ENCODE measurements around the gene ALX3. TPM values are rescaled to one million over a fixed set of nuclear protein-coding genes. Genes with fewer than 3 reads are reported as not detected.
A peak's percentile ranks its signal among the peaks of the same experiment; 100 is the strongest.

The ALX3 gene
- total and polyA plus RNA-seq, 5 donors: 0.07 TPM; not detected in 4

DNA sequence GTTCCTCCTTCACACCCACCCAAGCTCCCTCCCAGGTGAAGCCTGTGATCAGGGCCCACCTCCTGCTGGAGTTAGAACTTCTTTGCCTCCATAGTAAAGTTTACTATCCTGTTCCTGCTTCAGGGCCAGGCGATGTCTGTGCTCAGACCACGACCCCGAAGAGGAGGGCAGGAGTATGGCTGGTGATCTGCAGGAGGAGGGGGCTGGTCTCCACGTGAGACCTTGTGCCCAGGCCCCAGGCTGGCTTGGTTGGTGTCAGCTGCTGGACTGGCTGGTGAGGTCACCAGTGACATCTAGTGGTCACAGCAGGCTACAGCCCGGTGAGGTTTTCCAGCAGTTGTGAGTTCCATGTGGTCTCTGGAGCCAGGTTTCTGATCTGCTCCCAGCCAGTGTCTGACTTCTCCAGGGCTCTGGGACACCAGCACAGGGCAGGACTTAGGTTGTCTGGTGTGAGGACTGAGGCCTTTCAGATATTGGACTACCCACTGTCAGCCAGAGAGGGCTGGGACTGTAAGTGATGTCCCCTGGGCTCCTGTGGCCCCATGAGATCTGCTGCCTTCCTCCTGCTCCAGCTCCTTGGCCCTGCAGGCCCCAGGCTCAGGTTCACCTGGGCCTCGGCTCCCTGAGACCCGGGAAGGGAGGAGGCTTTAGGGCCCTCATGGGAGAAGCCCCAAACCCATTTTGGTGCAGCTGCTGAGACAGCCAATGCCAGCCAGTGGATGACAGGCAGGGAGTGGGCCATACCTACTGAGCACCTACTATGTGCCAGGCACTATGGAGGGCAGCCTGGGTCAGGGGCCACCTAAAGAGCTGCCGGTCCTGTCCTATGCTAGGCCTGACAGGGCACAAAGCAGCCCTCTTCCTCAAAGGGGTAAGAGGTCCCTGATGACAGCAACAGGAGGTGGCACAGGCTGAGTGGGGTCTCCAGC, 35.8 kb upstream of the ALX3 start:
- H3K9me3 ChIP-seq (ENCODE audit: control insufficient read depth, low read length): no peaks in the 10 kb centered on the region
- ATAC-seq: peak; percentile 81 to 86
- DNase-seq: peak; percentile 66 to 84 (median 82)
- intact Hi-C loops (cut with DNase I): loop anchor here (5.0 to 10.0 kb wide), 2 partner anchors 51 to 54 kb away; no protein-coding TSS in a partner anchor
- H3K27me3 ChIP-seq (ENCODE audit: control insufficient read depth, insufficient read depth): no peaks in the 10 kb centered on the region
- no peak overlapping the region for H3K27ac ChIP-seq (ENCODE audit: low read length)
- WGBS: 21% methylated on average over 8 of the region's 8 CpGs
- no peaks in the 10 kb centered on the region for H3K4me1 ChIP-seq (ENCODE audit: control insufficient read depth, insufficient read depth, low read length)
- H3K4me3 ChIP-seq (ENCODE audit: low read length): no peak overlapping the region

DNA sequence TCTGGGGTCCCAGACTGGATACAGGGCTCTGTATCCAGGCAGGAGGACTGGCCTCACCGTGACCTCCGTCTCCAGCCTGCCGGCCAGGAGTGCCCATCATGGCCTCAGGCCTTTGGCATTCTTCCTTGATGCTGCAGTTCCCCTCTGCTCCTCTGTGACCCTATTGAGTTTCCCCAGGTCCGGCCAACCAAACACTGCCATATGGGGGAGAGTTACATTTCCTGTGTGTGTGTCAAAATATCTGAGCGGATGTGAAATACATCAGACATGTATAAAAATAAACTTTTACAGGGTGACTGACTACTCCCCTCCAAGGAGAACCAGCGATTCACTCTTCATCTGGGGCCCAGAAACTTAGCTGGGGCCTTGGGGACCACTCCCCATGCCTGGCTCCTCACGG, 31.6 kb upstream of the ALX3 start:
- H3K4me3 ChIP-seq (ENCODE audit: low read length): no peak overlapping the region
- DNase-seq (no peak), ATAC-seq (no peak)
- H3K27ac ChIP-seq (ENCODE audit: low read length): no peak overlapping the region
- WGBS: 51% methylated on average over 7 of the region's 7 CpGs
- H3K27me3 ChIP-seq (ENCODE audit: control insufficient read depth, insufficient read depth): no peaks in the 10 kb centered on the region
- H3K9me3 ChIP-seq (ENCODE audit: control insufficient read depth, low read length): no peaks in the 10 kb centered on the region
- H3K4me1 ChIP-seq (ENCODE audit: control insufficient read depth, insufficient read depth, low read length): no peaks in the 10 kb centered on the region
- intact Hi-C loops (cut with DNase I): loop anchor here in 1 of 4 donors (10.0 kb wide), 1 partner anchor 47 kb away; no protein-coding TSS in a partner anchor

DNA sequence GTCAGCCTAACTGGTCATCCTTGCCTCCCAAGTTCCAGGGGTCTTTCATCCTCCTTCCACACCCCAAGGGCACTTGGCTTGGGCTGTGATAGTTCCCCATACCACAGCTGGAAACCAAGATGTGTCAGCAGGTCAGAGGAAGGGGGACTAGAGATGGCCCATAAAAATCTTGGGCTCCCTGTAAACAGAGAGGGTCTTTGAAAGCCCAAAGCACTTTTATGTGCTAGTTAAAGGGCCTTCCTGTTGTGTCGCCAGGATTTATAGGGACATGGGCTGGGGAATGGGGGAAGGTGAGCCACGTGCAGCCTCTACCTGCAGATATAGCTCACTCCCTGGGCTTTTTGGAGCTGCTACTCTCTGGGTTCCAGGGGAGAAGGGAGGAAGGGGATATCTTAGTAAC, 29.9 kb upstream of the ALX3 start:
- intact Hi-C loops (cut with DNase I): loop anchor here in 1 of 4 donors (10.0 kb wide), 1 partner anchor 46 kb away; no protein-coding TSS in a partner anchor
- Histone ChIP-seq H3K27me3 (ENCODE audit: control insufficient read depth, insufficient read depth) (no peaks in the 10 kb centered on the region), H3K9me3 (ENCODE audit: control insufficient read depth, low read length) (no peaks in the 10 kb centered on the region), H3K27ac (ENCODE audit: low read length) (no peak overlapping the region), H3K4me1 (ENCODE audit: control insufficient read depth, insufficient read depth, low read length) (no peaks in the 10 kb centered on the region), H3K4me3 (ENCODE audit: low read length) (no peak overlapping the region)
- 84% methylated on average over 2 of the region's 2 CpGs for WGBS
- ATAC-seq: no peak
- no peak for DNase-seq

DNA sequence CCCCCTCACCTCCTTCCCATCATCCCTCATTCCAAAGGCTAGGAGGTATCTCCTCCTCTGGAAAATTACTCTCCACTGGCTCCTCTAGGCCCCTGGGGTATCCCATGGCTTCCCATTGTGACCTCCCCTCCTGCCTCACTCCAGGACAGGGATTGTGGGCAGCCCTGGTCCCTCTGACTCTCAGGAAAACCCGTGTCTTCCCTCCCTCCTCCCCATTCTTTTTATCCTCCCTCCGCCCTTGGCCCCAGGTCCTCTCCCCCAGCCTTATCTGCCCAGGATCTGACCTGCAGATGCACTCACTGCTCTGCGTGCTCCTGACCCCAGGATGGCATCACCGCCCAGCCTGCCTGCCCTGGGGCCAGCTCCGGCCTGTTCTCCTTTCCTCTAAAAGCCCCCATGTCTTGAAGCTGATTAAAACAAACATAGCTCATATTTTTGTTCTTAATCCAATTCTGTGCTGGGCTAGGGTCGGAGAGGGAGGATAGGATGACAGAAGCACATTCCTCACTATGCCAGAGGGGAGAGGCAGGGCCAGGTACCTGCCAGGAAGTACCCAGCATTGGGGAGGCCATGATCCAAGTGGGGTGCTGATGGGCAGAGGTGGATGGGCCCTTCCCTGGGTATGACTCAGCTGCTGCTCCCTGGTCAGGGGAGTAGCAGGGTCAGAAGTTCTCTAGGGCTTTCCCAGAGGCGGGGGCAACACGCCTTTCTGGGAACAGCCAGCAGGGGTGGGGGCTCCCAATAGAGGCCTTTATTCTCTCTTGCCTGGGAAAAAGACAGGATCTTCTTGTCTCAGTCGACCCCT, 28.0 kb upstream of the ALX3 start:
- H3K27ac ChIP-seq (ENCODE audit: low read length): no peak overlapping the region
- ATAC-seq: no peak
- WGBS: 75% methylated on average over 9 of the region's 9 CpGs
- H3K9me3 ChIP-seq (ENCODE audit: control insufficient read depth, low read length): no peaks in the 10 kb centered on the region
- H3K4me1 ChIP-seq (ENCODE audit: control insufficient read depth, insufficient read depth, low read length): no peaks in the 10 kb centered on the region
- H3K27me3 ChIP-seq (ENCODE audit: control insufficient read depth, insufficient read depth): no peaks in the 10 kb centered on the region
- no peak for DNase-seq
- intact Hi-C loops (cut with DNase I): no loop called here
- no peak overlapping the region for H3K4me3 ChIP-seq (ENCODE audit: low read length)

DNA sequence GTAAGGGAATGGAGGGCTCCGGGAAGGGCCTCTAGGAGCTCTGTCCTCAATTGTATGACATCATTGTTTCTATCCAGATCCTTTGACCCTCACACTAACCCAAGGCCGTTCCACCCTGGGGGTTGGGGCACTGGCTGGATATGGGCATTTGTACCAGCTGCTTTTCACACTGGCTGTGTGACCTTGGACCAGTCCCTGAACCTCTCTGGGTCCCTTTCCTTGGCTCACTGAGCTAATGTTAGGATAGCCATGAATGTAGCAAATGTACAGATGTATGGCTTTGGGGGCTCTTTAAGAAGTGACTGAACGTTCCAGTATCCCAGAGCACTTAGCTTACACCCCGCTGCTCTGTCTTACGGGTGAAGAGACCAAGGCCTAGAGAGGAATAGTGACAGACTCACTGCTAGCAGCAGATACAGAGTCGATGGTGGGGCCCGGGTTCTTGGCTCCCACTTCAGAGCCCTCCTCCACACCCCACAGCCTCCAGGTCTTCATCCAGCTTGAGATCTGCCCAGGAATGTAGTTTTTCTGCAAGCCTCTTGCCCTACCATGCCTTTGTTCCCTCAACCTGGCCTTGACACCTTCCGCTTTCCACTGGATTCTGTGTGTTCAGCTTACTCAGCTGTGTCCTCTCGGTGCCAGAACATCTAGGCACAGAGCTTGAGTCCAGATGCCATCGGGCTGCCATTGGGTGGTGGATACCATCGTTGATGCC, 27.2 kb upstream of the ALX3 start:
- DNase-seq (no peak), ATAC-seq (no peak)
- Histone ChIP-seq H3K9me3 (ENCODE audit: control insufficient read depth, low read length) (no peaks in the 10 kb centered on the region), H3K4me1 (ENCODE audit: control insufficient read depth, insufficient read depth, low read length) (no peaks in the 10 kb centered on the region), H3K27ac (ENCODE audit: low read length) (no peak overlapping the region), H3K4me3 (ENCODE audit: low read length) (no peak overlapping the region), H3K27me3 (ENCODE audit: control insufficient read depth, insufficient read depth) (no peaks in the 10 kb centered on the region)
- intact Hi-C loops (cut with DNase I): no loop called here
- WGBS: 90% methylated on average over 11 of the region's 11 CpGs

DNA sequence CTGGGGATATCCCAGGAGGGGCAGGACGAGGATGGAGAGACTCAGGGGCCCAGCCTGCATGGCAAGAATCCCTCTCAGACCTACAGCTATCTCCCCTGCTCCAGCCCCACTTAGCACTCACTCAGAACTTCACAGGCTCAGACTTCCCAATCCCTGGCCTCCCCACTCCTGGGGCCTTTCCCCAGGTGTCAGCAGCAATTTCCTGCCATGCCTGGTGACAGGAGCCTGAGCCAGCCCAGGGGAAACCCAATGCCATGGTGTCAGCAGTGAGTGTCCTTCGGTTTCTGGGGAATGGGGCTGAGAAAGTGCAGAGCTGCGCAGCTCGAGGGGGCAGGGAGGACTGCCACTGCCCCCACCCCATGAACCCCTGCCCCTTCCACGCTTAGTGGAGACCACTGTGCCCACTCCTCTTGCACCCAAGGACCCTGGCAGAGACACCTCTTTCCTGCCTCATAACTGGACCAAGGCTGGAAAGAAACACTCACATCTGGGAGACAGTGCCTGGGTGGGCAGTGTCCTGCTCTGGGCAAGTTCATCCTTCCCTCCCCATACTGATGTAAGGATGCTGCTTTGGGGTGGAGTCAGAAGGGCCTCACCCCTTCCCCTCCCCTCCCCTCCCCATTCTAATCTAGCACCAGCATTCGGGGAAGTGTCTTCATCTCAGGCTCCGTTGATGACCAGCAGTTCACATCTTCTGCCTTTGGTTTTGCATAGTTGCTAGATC, 24.6 kb upstream of the ALX3 start:
- Histone ChIP-seq H3K9me3 (ENCODE audit: control insufficient read depth, low read length) (no peaks in the 10 kb centered on the region), H3K4me1 (ENCODE audit: control insufficient read depth, insufficient read depth, low read length) (no peaks in the 10 kb centered on the region), H3K4me3 (ENCODE audit: low read length) (no peak overlapping the region), H3K27me3 (ENCODE audit: control insufficient read depth, insufficient read depth) (no peaks in the 10 kb centered on the region), H3K27ac (ENCODE audit: low read length) (no peak overlapping the region)
- intact Hi-C loops (cut with DNase I): no loop called here
- DNase-seq (no peak), ATAC-seq (no peak)
- 54% methylated on average over 7 of the region's 7 CpGs for WGBS

DNA sequence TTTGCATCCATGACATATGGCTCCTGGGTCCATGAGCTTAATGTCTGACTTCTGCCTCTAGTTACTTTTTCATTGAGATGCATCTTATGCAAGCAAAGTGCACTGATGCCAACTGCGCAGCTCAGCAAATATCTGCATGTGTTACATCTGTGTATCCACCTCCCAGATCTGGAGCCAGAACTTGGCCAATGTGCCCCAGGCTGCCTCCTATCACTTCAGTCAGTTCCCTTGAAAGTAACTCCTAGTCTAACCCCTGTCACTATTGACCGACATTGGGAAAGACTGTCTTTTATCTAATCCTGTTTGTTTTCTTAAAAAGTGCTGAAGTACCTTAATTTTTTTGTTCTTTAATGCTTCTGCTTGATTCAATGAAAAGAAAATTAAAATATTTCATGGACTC, 22.5 kb upstream of the ALX3 start:
- Histone ChIP-seq H3K27ac (ENCODE audit: low read length) (no peak overlapping the region), H3K4me1 (ENCODE audit: control insufficient read depth, insufficient read depth, low read length) (no peaks in the 10 kb centered on the region), H3K4me3 (ENCODE audit: low read length) (no peak overlapping the region), H3K27me3 (ENCODE audit: control insufficient read depth, insufficient read depth) (no peaks in the 10 kb centered on the region), H3K9me3 (ENCODE audit: control insufficient read depth, low read length) (no peaks in the 10 kb centered on the region)
- 84% methylated on average over 2 of the region's 2 CpGs for WGBS
- intact Hi-C loops (cut with DNase I): no loop called here
- DNase-seq: no peak
- ATAC-seq: no peak

DNA sequence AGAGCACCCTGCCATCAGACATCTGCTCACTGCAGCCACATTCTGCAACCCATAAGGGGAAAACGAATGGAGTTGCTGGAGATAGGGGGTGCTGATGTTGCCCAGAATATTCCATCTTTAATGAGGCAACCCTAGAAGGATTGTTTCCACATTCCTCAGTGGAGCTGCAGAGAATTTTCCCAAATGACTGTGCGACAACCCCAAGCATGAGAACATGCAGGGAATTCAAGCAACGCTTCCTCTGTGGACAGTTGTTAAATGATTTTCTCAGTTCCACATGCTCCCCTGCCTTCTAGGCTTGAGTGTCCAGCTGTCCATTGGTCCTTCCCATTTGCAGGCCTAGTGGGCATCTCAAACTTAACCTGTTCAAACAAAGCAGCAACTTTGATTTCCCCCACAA, 21.3 kb upstream of the ALX3 start:
- Histone ChIP-seq H3K27ac (ENCODE audit: low read length) (no peak overlapping the region), H3K4me1 (ENCODE audit: control insufficient read depth, insufficient read depth, low read length) (no peaks in the 10 kb centered on the region), H3K9me3 (ENCODE audit: control insufficient read depth, low read length) (no peaks in the 10 kb centered on the region), H3K27me3 (ENCODE audit: control insufficient read depth, insufficient read depth) (no peaks in the 10 kb centered on the region), H3K4me3 (ENCODE audit: low read length) (no peak overlapping the region)
- intact Hi-C loops (cut with DNase I): no loop called here
- DNase-seq: no peak
- 71% methylated on average over 3 of the region's 3 CpGs for WGBS
- ATAC-seq: no peak

DNA sequence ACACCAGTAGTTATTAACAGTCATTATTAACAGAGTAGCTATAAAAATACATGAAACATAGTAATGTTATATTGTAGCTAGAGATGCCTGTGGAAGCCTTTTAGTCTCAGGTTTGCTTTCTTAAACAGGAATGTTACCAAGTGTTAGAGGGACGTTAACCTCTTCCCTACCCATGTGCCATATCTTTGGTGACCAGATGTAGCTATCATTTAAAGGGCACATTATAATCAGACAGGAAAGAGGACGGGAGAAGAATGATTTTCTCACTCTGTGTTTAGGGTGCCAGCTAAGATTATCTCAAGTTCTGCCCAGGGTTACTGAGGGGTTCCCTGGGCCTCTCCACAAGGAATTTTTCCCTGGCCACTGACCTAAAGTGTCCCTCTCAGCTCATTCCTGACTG, 20.9 kb upstream of the ALX3 start:
- intact Hi-C loops (cut with DNase I): no loop called here
- WGBS: 56% methylated on average over 2 of the region's 2 CpGs

DNA sequence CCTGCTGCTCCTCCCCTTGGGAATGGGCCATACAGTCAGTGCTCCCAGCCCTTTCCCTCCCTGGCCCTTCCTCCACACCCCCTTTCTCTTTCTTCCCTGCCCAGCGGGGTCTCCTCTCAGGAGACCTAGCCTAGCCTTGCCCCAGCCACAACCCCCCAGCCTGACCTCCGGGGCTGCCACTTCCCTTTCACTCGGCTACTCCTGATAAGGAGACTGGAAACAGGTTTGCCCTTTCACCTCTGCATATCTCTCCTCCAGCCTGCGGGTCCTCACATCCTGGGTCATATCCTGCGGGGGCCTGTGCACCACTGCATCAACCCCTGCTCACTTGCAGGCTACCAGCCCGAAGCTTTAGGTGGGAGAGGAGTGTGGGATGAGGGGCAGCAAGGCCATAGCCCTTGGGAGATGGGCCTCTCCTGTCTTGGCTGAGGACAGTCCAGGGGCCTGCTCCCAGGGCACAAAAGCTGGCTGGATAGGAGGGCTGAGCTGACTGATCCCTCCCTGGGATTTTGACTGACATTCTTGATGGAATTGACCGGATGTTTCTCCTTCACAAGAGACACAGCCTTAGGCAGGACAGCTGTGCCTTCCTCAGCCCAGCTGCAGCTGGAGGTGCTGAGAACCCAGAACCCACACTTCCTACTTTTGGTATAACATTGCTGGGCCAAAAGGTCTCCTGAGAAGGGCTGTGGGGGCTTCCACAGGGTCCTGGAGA, 19.2 kb upstream of the ALX3 start:
- WGBS: 46% methylated on average over 7 of the region's 7 CpGs
- no peaks in the 10 kb centered on the region for H3K4me1 ChIP-seq (ENCODE audit: control insufficient read depth, insufficient read depth, low read length)
- H3K27me3 ChIP-seq (ENCODE audit: control insufficient read depth, insufficient read depth): no peaks in the 10 kb centered on the region
- no peaks in the 10 kb centered on the region for H3K9me3 ChIP-seq (ENCODE audit: control insufficient read depth, low read length)
- no peak for ATAC-seq
- DNase-seq: no peak
- no peak overlapping the region for H3K27ac ChIP-seq (ENCODE audit: low read length)
- no peak overlapping the region for H3K4me3 ChIP-seq (ENCODE audit: low read length)
- intact Hi-C loops (cut with DNase I): no loop called here

More for the DNA sequence above, 20.9 kb upstream of the ALX3 start:
- no peak overlapping the region for H3K4me3 ChIP-seq (ENCODE audit: low read length)
- no peak overlapping the region for H3K27ac ChIP-seq (ENCODE audit: low read length)
- no peaks in the 10 kb centered on the region for H3K9me3 ChIP-seq (ENCODE audit: control insufficient read depth, low read length)
- H3K4me1 ChIP-seq (ENCODE audit: control insufficient read depth, insufficient read depth, low read length): no peaks in the 10 kb centered on the region
- DNase-seq (no peak), ATAC-seq (no peak)
- H3K27me3 ChIP-seq (ENCODE audit: control insufficient read depth, insufficient read depth): no peaks in the 10 kb centered on the region

Measured in right cardiac atrium (tissue), 5 donors.